HG03064 (cell line): ENCODE measurements around the gene HSD11B1L.
"Not testable (repeated sequence)": the region's sequence is repeated elsewhere in the genome, so short reads cannot be mapped to it uniquely, and the experiment has no call there.

ENCODE experiments used
- ATAC-seq: cut with Tn5 transposase; IDR thresholded peaks from one replicate; pipeline ENCODE4 v1.9.1; 2021; ENCODE audit warnings: low read depth; ENCODE audit not compliant: unreplicated experiment

Gene HSD11B1L

DNA sequence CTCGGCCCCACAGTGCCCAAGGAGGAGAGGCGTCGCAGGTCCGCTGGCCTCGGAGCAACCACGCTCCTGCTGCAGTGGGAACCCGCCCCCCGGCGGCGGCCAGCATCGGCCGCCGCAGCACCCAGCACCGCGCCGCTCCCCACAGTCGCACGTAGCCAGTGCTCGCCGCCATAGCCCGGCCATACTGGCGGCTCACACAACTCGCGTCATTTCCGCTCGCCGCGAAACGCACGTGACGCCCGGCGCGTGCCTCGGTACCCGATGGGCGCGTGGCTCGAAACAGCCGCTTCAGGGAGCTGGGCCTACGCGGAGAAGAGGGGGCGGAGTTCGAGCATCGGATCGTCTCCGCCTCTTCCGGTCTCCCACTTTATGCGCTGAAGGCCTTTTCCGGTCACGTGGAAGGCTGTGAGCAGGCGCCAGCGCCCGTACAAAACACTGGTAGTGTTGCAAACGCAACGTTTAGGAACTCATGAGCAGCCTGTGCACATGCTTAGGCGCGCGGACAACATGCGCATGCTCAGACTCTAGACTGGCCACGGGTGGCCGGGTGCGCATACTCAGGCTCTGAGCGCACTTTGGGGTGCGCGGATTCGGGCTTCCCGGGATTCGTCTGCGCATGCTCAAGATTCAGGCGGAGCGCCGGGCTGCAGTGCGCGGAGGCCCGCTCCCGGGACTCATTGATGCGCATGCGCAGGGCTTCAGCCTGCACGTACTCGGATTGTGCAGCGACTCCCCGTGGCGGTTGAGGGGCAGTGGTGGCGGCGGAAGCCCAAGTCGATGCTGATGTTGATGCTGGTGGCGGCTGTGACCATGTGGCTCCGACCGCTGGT, 39.3 kb downstream of the HSD11B1L start, which contains the start of the genes CATSPERD and LONP1:
Gene CATSPERD, plus strand, starts transcription at position 677 of the 830 bp plus-strand sequence. Its CDS starts 101 bp downstream, at position 778.
Gene LONP1, minus strand, starts transcription at position 186 of the 830 bp plus-strand sequence. Its CDS starts 14 bp downstream, at position 172.
- peak; percentile 75 for ATAC-seq

DNA sequence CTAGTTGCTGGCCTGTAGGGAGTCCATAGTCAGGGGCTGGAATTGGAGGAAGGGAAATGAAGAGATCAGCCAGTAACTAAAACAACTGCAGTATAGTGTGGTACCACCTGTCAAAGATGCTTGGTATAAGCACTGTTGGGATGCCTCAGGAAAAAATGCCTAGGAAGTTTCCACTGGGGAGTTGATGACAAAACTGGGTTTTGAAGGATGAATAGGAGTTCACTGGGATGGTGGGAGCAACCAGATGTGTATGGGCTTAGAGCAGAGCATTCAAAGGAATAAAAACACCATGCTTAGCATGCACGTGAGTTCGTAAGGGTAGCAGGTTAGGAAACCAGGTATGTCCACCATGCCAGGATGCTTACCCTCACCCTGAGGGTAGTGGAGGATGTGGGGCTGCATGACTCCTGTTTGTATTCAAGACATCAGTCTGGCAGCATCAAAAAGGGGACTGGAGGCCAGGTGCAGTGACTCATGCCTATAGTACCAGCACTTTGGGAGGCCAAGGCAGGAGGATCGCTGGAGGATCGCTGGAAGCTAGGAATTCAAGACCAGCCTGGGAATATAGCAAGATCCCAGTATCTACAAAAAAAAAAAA, 46.7 kb downstream of the HSD11B1L start:
- ATAC-seq: no peak

DNA sequence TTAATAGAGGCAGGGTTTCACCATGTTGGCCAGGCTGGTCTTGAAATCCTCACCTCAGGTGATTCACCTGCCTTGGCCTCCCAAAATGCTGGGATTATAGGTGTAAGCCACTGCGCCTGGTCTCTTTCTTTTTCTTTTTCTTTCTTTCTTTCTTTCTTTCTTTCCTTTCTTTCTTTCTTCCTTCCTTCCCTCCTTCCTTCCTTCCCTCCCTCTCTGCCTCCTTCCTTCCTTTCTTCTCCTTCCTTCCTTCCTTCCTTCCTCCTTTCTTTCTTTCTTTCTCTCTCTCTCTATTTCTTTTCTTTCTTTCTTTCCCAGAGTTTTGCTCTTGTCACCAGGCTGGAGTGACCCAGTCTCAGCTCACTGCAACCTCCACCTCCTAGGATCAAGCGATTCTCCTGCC, 52.3 kb downstream of the HSD11B1L start:
- ATAC-seq: not testable (repeated sequence)
